CD1c-positive myeloid dendritic cell (primary cell): ENCODE results near the gene N4BP2L2.

Experiments
- DNase-seq: peaks from one replicate; pipeline ENCODE4 v3.0.0-alpha.2; 2016; ENCODE audit errors: extremely low spot score

The N4BP2L2 gene

GRCh38 chr13:32426191-32426989 lies 112.2 kb downstream of the N4BP2L2 start:
- DNase-seq, result peak; percentile 77

- no peak for DNase-seq
Measured at GRCh38 chr13:32425158-32425557, 113.4 kb downstream of the N4BP2L2 start.

- peak; percentile 7 for DNase-seq
Measured at GRCh38 chr13:32423592-32423991, 115.0 kb downstream of the N4BP2L2 start.

- DNase-seq, result no peak
Measured at GRCh38 chr13:32419862-32420261, 118.7 kb downstream of the N4BP2L2 start.

GRCh38 chr13:32417995-32418394 lies 120.6 kb downstream of the N4BP2L2 start:
- no peak for DNase-seq

GRCh38 chr13:32415019-32415418 lies 123.6 kb downstream of the N4BP2L2 start:
- peak; percentile 15 for DNase-seq

- DNase-seq, result no peak
Measured at GRCh38 chr13:32414580-32414979, 124.0 kb downstream of the N4BP2L2 start.

- no peak for DNase-seq
Measured at GRCh38 chr13:32413284-32413683, 125.3 kb downstream of the N4BP2L2 start.

GRCh38 chr13:32409561-32410421 lies 128.8 kb downstream of the N4BP2L2 start:
- DNase-seq, result no peak

- DNase-seq, result no peak
Measured at GRCh38 chr13:32409001-32409313, 129.6 kb downstream of the N4BP2L2 start.

- no peak for DNase-seq
Measured at GRCh38 chr13:32408296-32409000, 130.1 kb downstream of the N4BP2L2 start.

- DNase-seq, result no peak
Measured at GRCh38 chr13:32407854-32408253, 130.7 kb downstream of the N4BP2L2 start.

GRCh38 chr13:32403108-32403507 lies 135.5 kb downstream of the N4BP2L2 start:
- no peak for DNase-seq

- no peak for DNase-seq
Measured at GRCh38 chr13:32391101-32391619, 147.4 kb downstream of the N4BP2L2 start.

GRCh38 chr13:32390484-32390883 lies 148.1 kb downstream of the N4BP2L2 start:
- DNase-seq, result no peak

GRCh38 chr13:32390048-32390447 lies 148.5 kb downstream of the N4BP2L2 start:
- DNase-seq, result no peak

- DNase-seq, result no peak
Measured at GRCh38 chr13:32385410-32385809, 153.2 kb downstream of the N4BP2L2 start.

GRCh38 chr13:32384702-32385101 lies 153.9 kb downstream of the N4BP2L2 start:
- DNase-seq, result no peak

- no peak for DNase-seq
Measured at GRCh38 chr13:32383836-32384618, 154.6 kb downstream of the N4BP2L2 start.
